Activated CD8-positive, alpha-beta T cell treated with anti-CD3 and anti-CD28 coated beads for 36 hours (primary cell): Measurements from ENCODE around the gene MOV10L1. TPM values are rescaled to one million over a fixed set of nuclear protein-coding genes. Genes with fewer than 3 reads are reported as not detected.

Experiments
- ATAC-seq: fragments of 200-7000 bp; cut with Tn5 transposase; one replicate; pipeline ENCODE4 v1.10.0; 2021; ENCODE audit warnings: mild to moderate bottlenecking, moderate library complexity
- CTCF ChIA-PET: fragments of 350-600 bp; sonication (Branson Sonifier 250); formaldehyde crosslinking; loops from one replicate; lab custom pipeline; 2021; ENCODE audit warnings: antibody characterized with exemption; lab: Charles Lee
- POLR2A ChIA-PET: fragments of 350-600 bp; sonication (Branson Sonifier 250); formaldehyde crosslinking; loops from one replicate; lab custom pipeline; 2021; ENCODE audit warnings: antibody characterized with exemption; lab: Charles Lee
- DNase-seq: peaks from one replicate; pipeline ENCODE4 v3.0.0-alpha.2; 2020
- H3K27ac Mint-ChIP-seq: one replicate; pipeline ENCODE4 v1.8.0; 2021; ENCODE audit warnings: mild to moderate bottlenecking, mixed read lengths
- H3K27me3 Mint-ChIP-seq: one replicate; pipeline ENCODE4 v1.8.0; 2021; ENCODE audit warnings: mixed read lengths
- H3K36me3 Mint-ChIP-seq: one replicate; pipeline ENCODE4 v1.8.0; 2021; ENCODE audit warnings: low read depth, mixed read lengths
- H3K4me1 Mint-ChIP-seq: one replicate; pipeline ENCODE4 v1.8.0; 2021; ENCODE audit warnings: low read depth, mixed read lengths
- H3K4me3 Mint-ChIP-seq: one replicate; pipeline ENCODE4 v1.8.0; 2021; ENCODE audit warnings: mild to moderate bottlenecking, moderate library complexity, mixed read lengths
- H3K9me3 Mint-ChIP-seq: one replicate; pipeline ENCODE4 v1.8.0; 2021; ENCODE audit warnings: mixed read lengths
- intact Hi-C: fragments of 100-400 bp; cut with micrococcal nuclease; formaldehyde crosslinking; loops from one replicate; pipeline ENCODE4 v1.10.0; 2022
- total RNA-seq, 2 experiments: library from RNA; stranded (reverse); gene quantifications; one replicate each; pipeline ENCODE4 v1.2.3, GENCODE V29; 2021
- TF ChIP-seq, protein P1 (sequence below): fragments of 200-600 bp; IDR thresholded peaks from one replicate; pipeline ENCODE4 v1.8.0; 2022; ENCODE audit warnings: antibody characterized with exemption, mild to moderate bottlenecking

Gene MOV10L1
- total RNA-seq, 2 experiments from 2014 or later = 0.34 TPM; not detected in 1

DNA sequence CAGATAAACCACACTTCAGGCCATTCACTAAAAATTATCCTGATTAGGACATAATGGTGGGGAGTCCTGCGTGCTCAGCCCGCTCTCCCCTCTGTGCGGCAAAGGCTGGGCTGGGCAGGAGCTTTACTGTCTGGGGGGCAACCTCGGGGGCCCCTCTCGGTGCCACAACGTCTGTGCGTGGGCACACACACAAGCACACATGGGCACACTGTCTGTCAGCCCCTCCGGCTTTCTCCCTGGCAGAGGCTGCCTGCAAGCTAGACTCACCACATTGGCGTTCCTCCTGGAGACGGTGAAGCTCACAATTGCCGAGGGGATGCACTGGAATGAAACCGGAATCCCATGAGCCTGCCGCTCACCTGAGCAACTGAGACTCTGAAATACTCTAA, 9.7 kb upstream of the MOV10L1 start:
- no peak for DNase-seq
- H3K4me3 Mint-ChIP-seq = no peak overlapping the region
- intact Hi-C loops = no loop called here
- no peaks in the 10 kb centered on the region for H3K9me3 Mint-ChIP-seq
- peaks cover 4% of the 10 kb centered on the region for H3K4me1 Mint-ChIP-seq
- no peaks in the 10 kb centered on the region for H3K36me3 Mint-ChIP-seq
- no peak for ATAC-seq
- POLR2A ChIA-PET = interaction anchor here (0.5 kb wide), 1 partner anchor 15 kb away, joined by 4 read pairs; no protein-coding TSS in a partner anchor
- no peak overlapping the region for H3K27ac Mint-ChIP-seq
- CTCF ChIA-PET = no interaction called here
- TF ChIP-seq, protein P1, sequence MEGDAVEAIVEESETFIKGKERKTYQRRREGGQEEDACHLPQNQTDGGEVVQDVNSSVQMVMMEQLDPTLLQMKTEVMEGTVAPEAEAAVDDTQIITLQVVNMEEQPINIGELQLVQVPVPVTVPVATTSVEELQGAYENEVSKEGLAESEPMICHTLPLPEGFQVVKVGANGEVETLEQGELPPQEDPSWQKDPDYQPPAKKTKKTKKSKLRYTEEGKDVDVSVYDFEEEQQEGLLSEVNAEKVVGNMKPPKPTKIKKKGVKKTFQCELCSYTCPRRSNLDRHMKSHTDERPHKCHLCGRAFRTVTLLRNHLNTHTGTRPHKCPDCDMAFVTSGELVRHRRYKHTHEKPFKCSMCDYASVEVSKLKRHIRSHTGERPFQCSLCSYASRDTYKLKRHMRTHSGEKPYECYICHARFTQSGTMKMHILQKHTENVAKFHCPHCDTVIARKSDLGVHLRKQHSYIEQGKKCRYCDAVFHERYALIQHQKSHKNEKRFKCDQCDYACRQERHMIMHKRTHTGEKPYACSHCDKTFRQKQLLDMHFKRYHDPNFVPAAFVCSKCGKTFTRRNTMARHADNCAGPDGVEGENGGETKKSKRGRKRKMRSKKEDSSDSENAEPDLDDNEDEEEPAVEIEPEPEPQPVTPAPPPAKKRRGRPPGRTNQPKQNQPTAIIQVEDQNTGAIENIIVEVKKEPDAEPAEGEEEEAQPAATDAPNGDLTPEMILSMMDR = no peak
- peaks cover under 1% of the 10 kb centered on the region for H3K27me3 Mint-ChIP-seq

DNA sequence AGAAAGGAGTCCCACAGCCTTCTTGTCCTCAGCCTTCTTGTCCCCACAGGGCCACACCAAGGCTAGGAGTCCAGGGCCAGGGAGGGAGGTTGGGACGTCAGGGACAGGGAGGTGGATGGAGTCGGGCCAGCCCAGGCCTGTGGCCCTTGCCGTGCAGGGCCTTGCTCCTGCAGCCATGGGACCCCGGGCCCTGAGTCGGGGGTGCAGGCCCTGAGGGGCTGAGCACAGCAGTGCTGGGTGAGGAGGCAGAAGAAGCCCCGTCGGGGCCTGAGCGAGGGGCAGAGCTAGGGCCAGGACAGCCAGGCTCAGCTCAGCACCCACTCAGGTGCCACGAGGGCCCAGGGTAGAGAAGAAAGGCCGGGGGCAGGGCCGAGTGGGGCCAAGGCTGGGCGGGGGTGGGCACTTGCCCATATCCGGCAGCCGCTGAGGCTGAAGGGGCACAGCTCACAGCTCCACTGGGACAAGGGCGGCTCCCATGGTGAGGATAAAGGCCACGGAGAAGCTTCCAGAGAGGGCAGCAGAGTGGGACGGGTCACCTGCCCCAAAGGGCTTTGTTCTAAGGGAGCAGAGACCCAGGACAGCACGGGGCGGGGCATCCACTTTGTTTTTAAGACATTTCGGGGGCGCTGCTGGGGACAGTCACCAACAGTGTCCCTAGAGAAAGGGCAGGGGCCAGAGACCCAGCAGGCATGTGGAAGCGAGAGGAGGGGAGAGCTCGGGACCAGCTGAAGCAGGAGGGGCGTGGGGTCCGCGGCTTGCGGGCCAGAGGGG, 8.2 kb upstream of the MOV10L1 start:
- TF ChIP-seq, protein P1 = no peak
- POLR2A ChIA-PET = no interaction called here
- Mint-ChIP-seq H3K9me3 (peaks cover 1% of the 10 kb centered on the region), H3K27me3 (peaks cover 2% of the 10 kb centered on the region), H3K27ac (no peak overlapping the region), H3K4me3 (no peak overlapping the region), H3K36me3 (peaks cover under 1% of the 10 kb centered on the region), H3K4me1 (peaks cover 4% of the 10 kb centered on the region)
- DNase-seq (no peak), ATAC-seq (no peak)
- intact Hi-C loops = no loop called here
- CTCF ChIA-PET = no interaction called here

DNA sequence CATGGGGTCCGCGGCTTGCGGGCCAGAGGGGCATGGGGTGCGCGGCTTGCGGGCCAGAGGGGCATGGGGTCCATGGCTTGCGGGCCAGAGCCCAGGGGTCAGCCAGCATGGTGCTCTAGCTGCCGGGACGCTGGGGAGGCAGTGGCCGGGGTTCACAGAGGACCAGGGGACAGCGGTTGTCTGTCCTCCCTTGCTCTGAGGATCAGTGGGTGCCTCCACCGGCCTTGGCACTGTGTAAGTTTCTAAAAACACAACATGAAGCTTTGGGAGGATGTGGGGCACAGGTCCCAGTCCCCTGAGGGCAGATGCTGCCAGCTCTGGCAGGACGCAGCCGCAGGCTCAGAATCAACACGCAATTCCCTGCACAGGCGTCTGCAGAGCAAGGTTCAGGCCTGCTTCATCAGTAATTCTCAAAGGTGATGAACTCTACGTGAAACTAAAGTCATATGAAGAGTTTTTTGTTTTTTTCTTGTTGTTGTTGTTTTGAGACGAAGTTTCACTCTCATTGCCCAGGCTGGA, 7.5 kb upstream of the MOV10L1 start:
- ChIA-PET POLR2A (interaction anchor here (0.6 kb wide), 1 partner anchor 54 kb away, joined by 4 read pairs; no protein-coding TSS in a partner anchor), CTCF (no interaction called here)
- ATAC-seq = no peak
- TF ChIP-seq, protein P1 = no peak
- Mint-ChIP-seq H3K36me3 (peaks cover 7% of the 10 kb centered on the region), H3K27me3 (peaks cover 7% of the 10 kb centered on the region), H3K4me3 (no peak overlapping the region), H3K27ac (no peak overlapping the region), H3K9me3 (peaks cover 8% of the 10 kb centered on the region), H3K4me1 (peaks cover 4% of the 10 kb centered on the region)
- intact Hi-C loops = no loop called here
- DNase-seq = no peak

GRCh38 chr22:50082961-50083461, 6.8 kb upstream of the MOV10L1 start:
- Mint-ChIP-seq H3K4me3 (no peak overlapping the region), H3K36me3 (peaks cover 12% of the 10 kb centered on the region), H3K27ac (no peak overlapping the region), H3K9me3 (peaks cover 12% of the 10 kb centered on the region), H3K27me3 (peaks cover 11% of the 10 kb centered on the region), H3K4me1 (peaks cover 4% of the 10 kb centered on the region)
- ATAC-seq (no peak), DNase-seq (no peak)
- intact Hi-C loops = no loop called here
- TF ChIP-seq, protein P1 = no peak
- CTCF ChIA-PET = no interaction called here
- POLR2A ChIA-PET = no interaction called here
